ENCODE data around the gene MRPL38. TPM values are rescaled to one million over a fixed set of nuclear protein-coding genes. Genes with fewer than 3 reads are reported as not detected.
"Not testable (repeated sequence)": the region's sequence is repeated elsewhere in the genome, so short reads cannot be mapped to it uniquely, and the experiment has no call there.

MRPL38 gene
- total and polyA plus RNA-seq, 4 donors, result 23.0 to 63.9 (median 50.5) TPM

DNA sequence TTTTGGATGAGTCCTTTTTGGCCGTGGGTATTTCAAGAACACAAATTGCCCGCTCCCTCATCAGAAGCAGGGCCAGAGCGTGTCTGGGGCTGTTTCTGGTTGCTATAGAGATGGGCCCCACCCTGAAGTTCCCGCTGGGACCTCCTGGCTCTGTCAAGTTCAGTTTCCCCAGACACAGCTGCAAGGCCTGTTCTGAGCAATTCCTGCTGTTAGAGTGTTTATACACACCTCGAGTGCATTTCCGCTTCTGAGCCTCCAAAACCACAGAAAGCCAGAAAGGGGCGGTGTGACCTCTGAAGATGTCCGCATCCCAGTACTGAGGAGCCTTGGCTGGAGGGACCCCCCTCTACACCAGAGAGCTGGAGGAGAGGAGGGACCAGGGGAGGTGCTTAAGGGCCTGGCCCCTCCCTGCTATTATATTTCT, 40.2 kb downstream of the MRPL38 start:
- H3K27me3 ChIP-seq (ENCODE audit: control insufficient read depth in 4 of 4, insufficient read depth in 4 of 4, low read length in 3 of 4), result no peaks in the 10 kb centered on the region
- TF ChIP-seq RAD21 (IDR thresholded peaks at IDR 0.05), result no peak
- TF ChIP-seq YY1 (IDR thresholded peaks at IDR 0.05), result no peak
- TF ChIP-seq, protein P1, sequence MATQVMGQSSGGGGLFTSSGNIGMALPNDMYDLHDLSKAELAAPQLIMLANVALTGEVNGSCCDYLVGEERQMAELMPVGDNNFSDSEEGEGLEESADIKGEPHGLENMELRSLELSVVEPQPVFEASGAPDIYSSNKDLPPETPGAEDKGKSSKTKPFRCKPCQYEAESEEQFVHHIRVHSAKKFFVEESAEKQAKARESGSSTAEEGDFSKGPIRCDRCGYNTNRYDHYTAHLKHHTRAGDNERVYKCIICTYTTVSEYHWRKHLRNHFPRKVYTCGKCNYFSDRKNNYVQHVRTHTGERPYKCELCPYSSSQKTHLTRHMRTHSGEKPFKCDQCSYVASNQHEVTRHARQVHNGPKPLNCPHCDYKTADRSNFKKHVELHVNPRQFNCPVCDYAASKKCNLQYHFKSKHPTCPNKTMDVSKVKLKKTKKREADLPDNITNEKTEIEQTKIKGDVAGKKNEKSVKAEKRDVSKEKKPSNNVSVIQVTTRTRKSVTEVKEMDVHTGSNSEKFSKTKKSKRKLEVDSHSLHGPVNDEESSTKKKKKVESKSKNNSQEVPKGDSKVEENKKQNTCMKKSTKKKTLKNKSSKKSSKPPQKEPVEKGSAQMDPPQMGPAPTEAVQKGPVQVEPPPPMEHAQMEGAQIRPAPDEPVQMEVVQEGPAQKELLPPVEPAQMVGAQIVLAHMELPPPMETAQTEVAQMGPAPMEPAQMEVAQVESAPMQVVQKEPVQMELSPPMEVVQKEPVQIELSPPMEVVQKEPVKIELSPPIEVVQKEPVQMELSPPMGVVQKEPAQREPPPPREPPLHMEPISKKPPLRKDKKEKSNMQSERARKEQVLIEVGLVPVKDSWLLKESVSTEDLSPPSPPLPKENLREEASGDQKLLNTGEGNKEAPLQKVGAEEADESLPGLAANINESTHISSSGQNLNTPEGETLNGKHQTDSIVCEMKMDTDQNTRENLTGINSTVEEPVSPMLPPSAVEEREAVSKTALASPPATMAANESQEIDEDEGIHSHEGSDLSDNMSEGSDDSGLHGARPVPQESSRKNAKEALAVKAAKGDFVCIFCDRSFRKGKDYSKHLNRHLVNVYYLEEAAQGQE (IDR thresholded peaks at IDR 0.05), result no peak
- TF ChIP-seq FOXA1 (IDR thresholded peaks at IDR 0.05), result no peak
- TF ChIP-seq SP1 (IDR thresholded peaks at IDR 0.05), result peak; percentile 8
- TF ChIP-seq, protein P2, sequence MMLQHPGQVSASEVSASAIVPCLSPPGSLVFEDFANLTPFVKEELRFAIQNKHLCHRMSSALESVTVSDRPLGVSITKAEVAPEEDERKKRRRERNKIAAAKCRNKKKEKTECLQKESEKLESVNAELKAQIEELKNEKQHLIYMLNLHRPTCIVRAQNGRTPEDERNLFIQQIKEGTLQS (IDR thresholded peaks at IDR 0.05), result no peak
- TF ChIP-seq, protein P3, sequence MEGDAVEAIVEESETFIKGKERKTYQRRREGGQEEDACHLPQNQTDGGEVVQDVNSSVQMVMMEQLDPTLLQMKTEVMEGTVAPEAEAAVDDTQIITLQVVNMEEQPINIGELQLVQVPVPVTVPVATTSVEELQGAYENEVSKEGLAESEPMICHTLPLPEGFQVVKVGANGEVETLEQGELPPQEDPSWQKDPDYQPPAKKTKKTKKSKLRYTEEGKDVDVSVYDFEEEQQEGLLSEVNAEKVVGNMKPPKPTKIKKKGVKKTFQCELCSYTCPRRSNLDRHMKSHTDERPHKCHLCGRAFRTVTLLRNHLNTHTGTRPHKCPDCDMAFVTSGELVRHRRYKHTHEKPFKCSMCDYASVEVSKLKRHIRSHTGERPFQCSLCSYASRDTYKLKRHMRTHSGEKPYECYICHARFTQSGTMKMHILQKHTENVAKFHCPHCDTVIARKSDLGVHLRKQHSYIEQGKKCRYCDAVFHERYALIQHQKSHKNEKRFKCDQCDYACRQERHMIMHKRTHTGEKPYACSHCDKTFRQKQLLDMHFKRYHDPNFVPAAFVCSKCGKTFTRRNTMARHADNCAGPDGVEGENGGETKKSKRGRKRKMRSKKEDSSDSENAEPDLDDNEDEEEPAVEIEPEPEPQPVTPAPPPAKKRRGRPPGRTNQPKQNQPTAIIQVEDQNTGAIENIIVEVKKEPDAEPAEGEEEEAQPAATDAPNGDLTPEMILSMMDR (IDR thresholded peaks at IDR 0.05; ENCODE audit: low read depth, low read length, missing input control), result no peak
- no peak for TF ChIP-seq TAF1 (conservative IDR thresholded peaks at IDR 0.05)
- no peak for DNase-seq (ENCODE audit: low spot score)
- peak overlapping the region in 1 of 2 donors; percentile 31 for H3K27ac ChIP-seq (ENCODE audit: low read depth in 1 of 2, low read length in 2 of 2)
- 63% methylated on average over 8 of the region's 8 CpGs for WGBS
- no peak overlapping the region for H3K9ac ChIP-seq (ENCODE audit: low read depth in 1 of 2, low read length in 2 of 2)
- no peaks in the 10 kb centered on the region for H3K9me3 ChIP-seq (ENCODE audit: control insufficient read depth in 4 of 4, low read length in 3 of 4)
- no peaks in the 10 kb centered on the region for H3K36me3 ChIP-seq (ENCODE audit: control insufficient read depth in 4 of 4, insufficient read depth in 3 of 4, low read depth in 1 of 4, low read length in 3 of 4)
- H3K4me3 ChIP-seq (ENCODE audit: low read depth in 1 of 3, low read length in 3 of 3), result no peak overlapping the region
- no peaks in the 10 kb centered on the region for H3K4me1 ChIP-seq (ENCODE audit: control insufficient read depth in 4 of 4, insufficient read depth in 4 of 4, low read length in 3 of 4)

DNA sequence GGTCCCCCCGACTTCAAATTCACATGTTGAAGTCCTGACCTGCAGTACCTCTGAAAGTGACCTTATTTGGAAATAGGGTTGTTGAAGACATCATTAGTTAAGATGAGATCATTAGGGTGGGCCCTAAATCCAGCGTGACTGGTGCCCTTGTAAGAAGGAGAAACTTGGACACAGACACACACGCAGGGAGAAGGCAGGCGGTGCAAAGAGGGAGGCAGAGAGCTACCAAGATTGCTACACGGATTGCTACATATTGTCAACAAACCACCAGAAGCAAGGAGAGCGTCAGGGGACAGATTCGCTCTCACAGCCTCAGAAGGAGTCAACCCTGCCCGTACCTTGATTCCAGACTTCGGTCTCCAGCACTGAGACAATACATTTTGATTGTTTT, 42.8 kb downstream of the MRPL38 start:
- Histone ChIP-seq H3K36me3 (ENCODE audit: control insufficient read depth in 4 of 4, insufficient read depth in 3 of 4, low read depth in 1 of 4, low read length in 3 of 4) (no peaks in the 10 kb centered on the region), H3K4me1 (ENCODE audit: control insufficient read depth in 4 of 4, insufficient read depth in 4 of 4, low read length in 3 of 4) (peaks cover 0 to 2% (median 0%) of the 10 kb centered on the region in 4 donors), H3K4me3 (ENCODE audit: low read depth in 1 of 3, low read length in 3 of 3) (no peak overlapping the region), H3K27me3 (ENCODE audit: control insufficient read depth in 4 of 4, insufficient read depth in 4 of 4, low read length in 3 of 4) (no peaks in the 10 kb centered on the region), H3K9me3 (ENCODE audit: control insufficient read depth in 4 of 4, low read length in 3 of 4) (no peaks in the 10 kb centered on the region), H3K9ac (ENCODE audit: low read depth in 1 of 2, low read length in 2 of 2) (no peak overlapping the region), H3K27ac (ENCODE audit: low read depth in 1 of 2, low read length in 2 of 2) (no peak overlapping the region)
- DNase-seq (ENCODE audit: low spot score), result no peak
- TF ChIP-seq HNF4G (IDR thresholded peaks at IDR 0.05), result no peak
- TF ChIP-seq, protein P3 (IDR thresholded peaks at IDR 0.05; ENCODE audit: low read depth, low read length, missing input control), result no peak
- TF ChIP-seq JUND (IDR thresholded peaks at IDR 0.05), result no peak
- TF ChIP-seq, protein P1 (IDR thresholded peaks at IDR 0.05), result no peak
- no peak for TF ChIP-seq GABPA (IDR thresholded peaks at IDR 0.05 in 1 of 2, conservative IDR thresholded peaks at IDR 0.05 in 1 of 2)
- TF ChIP-seq, protein P4, sequence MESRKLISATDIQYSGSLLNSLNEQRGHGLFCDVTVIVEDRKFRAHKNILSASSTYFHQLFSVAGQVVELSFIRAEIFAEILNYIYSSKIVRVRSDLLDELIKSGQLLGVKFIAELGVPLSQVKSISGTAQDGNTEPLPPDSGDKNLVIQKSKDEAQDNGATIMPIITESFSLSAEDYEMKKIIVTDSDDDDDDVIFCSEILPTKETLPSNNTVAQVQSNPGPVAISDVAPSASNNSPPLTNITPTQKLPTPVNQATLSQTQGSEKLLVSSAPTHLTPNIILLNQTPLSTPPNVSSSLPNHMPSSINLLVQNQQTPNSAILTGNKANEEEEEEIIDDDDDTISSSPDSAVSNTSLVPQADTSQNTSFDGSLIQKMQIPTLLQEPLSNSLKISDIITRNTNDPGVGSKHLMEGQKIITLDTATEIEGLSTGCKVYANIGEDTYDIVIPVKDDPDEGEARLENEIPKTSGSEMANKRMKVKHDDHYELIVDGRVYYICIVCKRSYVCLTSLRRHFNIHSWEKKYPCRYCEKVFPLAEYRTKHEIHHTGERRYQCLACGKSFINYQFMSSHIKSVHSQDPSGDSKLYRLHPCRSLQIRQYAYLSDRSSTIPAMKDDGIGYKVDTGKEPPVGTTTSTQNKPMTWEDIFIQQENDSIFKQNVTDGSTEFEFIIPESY (IDR thresholded peaks at IDR 0.05), result no peak
- TF ChIP-seq TAF1 (conservative IDR thresholded peaks at IDR 0.05), result no peak
- TF ChIP-seq EGR1 (IDR thresholded peaks at IDR 0.05; ENCODE audit: low read depth in 2 of 2), result no peak
- 81% methylated on average over 9 of the region's 9 CpGs for WGBS

DNA sequence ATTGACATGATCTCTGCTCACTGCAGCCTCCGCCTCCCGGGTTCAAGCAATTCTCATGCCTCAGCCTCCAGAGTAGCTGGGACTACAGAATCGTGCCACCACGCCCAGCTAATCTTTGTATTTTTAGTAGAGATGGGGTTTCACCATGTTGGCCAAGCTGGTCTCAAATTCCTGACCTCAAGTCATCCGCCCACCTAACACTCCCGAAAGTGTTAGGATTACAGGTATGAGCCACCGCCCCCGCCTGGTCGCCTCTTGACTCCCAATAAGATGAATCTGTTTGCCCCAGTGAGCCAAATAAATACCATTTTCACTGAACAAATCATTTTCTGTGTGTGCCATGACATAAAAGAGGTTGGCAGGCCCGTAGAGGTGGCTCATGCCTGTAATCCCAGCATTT, 45.3 kb downstream of the MRPL38 start:
- H3K9ac ChIP-seq (ENCODE audit: low read depth in 1 of 2, low read length in 2 of 2); H3K9me3 ChIP-seq (ENCODE audit: control insufficient read depth in 4 of 4, low read length in 3 of 4); H3K27ac ChIP-seq (ENCODE audit: low read depth in 1 of 2, low read length in 2 of 2); H3K36me3 ChIP-seq (ENCODE audit: control insufficient read depth in 4 of 4, insufficient read depth in 3 of 4, low read depth in 1 of 4, low read length in 3 of 4); H3K4me3 ChIP-seq (ENCODE audit: low read depth in 1 of 3, low read length in 3 of 3); DNase-seq (ENCODE audit: low spot score); H3K27me3 ChIP-seq (ENCODE audit: control insufficient read depth in 4 of 4, insufficient read depth in 4 of 4, low read length in 3 of 4): not testable (repeated sequence)
- H3K4me1 ChIP-seq (ENCODE audit: control insufficient read depth in 4 of 4, insufficient read depth in 4 of 4, low read length in 3 of 4), result peaks cover 0 to 10% (median 7%) of the 10 kb centered on the region in 4 donors
- WGBS, result 90% methylated on average over 10 of the region's 10 CpGs
